ENCODE data around the gene NANOS1. TPM values are rescaled to one million over a fixed set of nuclear protein-coding genes. Genes with fewer than 3 reads are reported as not detected.
"Not testable (repeated sequence)": the region's sequence is repeated elsewhere in the genome, so short reads cannot be mapped to it uniquely, and the experiment has no call there.

The NANOS1 gene
- total RNA-seq, 1 experiment from 2014 or later = 6.2 TPM

DNA sequence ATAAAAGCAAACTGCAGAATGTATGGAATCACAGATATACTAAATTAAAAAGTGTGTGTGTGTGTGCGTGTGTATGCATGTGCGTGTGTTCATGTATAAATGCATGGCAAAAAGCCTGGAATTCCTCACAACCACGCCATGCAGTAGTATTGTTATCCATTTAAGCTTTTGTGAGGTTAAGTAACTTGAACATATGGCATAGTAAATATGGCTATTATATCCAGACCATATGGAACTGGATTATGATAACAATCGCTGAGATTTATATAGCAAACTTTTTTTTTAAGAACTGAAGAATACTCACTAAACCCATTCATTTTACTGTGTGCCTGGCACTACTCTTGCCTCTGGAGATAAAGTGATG is 22.3 kb upstream of the NANOS1 start:
- DNase-seq (ENCODE audit: low read depth) = no peak

- DNase-seq (ENCODE audit: low read depth) = peak; percentile 56
Observed at GRCh38 chr10:119020627-119020946, 8.9 kb upstream of the NANOS1 start.

DNA sequence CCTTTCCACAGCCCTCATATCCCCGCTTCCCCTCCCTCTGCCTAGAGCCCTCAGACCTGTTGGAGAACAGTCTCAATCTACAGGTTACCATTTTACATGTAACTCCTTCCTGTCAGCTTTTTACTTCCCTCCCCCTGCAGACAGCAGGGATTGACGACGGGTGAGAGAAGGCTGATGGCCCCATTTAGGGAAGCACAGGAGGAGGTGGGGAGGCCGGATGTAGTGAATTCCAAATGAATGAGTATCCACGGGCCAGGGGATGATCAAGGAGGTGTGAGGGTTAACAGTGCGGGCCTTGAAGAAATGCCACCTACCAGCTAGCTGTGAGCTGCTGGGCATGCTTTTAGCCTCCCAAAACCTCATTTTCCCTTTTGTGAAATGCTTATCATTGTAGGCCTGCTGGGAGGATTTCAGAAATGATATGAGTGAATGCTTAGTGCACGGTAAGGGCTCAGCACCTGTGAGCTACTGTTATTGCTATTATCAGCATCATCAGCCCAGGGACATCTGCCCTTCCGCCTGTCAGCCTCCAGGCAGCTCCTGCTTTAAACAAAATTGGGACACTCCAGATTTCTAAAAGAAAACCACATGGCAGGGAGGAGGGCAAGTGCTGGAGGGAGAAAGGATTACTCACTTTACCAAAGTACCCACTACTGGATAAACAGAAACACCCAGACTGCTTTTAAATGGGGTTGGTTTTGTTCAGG is 6.5 kb upstream of the NANOS1 start:
- peak; percentile 93 for DNase-seq (ENCODE audit: low read depth)

DNA sequence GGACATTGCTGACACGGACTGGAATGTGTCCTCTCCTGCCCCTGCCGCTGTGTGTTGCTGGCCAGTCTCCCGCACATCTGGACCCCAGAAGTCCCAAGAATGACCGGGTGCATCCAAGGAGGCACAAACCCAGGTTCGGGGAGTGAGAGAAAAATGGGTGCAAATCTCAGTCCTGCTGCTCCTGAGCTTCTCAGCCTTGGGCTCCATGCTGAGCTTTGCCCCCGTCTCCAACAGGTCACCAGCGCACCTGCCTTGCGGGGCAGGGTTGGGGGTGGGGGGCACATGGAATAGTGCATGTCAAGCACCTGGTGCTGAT is 6.0 kb upstream of the NANOS1 start:
- no peak for DNase-seq (ENCODE audit: low read depth)

DNA sequence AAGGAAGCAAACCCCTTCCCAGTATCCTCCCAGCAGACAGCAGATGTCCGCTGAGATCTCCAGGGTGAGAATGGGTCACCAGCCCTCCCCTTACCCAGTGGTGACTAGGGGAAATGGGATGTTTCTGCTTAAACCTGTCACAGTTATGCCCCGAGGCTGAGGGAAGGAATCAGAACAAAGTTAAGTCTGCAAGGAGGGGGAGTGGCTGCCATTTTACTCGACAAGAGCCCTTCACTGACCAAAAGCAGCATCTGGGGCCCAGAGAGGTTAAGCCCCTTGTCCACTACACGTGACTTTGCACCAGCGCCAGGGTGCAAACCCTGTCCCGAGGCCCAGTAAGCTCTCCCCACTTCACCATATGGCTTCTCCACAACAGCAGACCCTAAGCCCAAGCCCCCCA is 4.6 kb upstream of the NANOS1 start:
- peak; percentile 90 for DNase-seq (ENCODE audit: low read depth)

DNA sequence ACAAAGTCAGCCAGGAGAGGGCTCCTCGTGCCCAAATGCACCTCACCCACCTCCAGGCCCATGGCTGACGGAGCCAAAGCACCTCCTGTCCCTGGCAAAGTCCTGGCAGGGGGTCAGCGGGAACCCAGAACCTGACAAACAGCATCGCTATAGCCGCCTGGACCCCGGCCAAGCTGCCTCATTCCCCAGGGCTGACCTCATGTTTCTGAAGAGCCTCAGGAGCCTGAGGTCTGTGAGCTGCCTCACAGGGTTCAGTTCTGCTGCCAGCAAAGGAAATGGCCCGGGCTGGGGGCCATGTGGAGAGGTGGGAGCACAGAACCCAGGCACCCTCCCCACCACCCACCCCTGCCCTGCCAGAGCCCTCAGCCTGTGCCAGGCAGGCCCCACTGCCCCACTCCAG is 4.2 kb upstream of the NANOS1 start:
- DNase-seq (ENCODE audit: low read depth) = peak; percentile 94

GRCh38 chr10:119025776-119026175 is 3.7 kb upstream of the NANOS1 start:
- DNase-seq (ENCODE audit: low read depth) = peak; percentile 86

DNA sequence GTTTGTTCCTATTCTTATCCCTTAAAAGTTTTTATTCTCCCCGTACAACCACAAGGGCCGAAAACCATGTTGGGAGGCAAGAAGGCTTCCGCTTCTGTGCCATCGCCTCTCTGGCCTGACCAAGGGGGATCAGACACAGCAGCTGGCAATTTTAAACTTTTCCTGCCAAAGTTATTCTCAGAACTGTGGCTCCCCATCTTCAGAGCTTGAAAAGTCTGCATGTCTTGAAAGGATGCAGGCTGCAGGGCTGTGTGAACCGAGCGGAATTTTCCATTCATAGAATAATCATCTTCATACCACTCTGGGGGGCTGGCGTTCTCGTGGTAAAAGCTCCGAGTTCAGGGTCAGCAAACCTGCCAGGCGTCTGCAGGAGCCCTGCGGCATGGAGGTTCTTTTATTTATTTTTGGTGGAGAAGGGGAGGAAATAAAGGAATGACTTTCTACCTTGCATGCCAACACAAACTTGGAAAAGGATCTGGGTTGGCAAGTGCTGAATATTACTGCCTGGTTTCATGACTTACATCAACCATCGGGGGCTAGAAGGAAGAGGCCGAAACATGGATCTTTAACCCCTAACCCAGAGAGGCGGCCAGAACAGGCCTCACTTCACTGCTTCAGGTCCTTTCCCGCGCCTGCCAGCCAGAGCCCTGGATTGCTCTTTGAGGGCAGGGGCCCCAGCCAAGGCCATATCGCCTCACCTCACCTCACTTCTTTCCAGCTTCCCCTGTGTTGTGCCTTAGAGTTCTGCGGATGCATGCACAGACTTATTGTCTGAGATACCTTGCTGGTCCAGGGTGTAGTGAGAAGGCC is 3.0 kb upstream of the NANOS1 start:
- DNase-seq (ENCODE audit: low read depth) = peak; percentile 73

GRCh38 chr10:119028445-119028899 is 1.0 kb upstream of the NANOS1 start:
- not testable (repeated sequence) for DNase-seq (ENCODE audit: low read depth)

- peak; percentile 62 for DNase-seq (ENCODE audit: low read depth)
Observed at GRCh38 chr10:119028900-119029612, 458 bp upstream of the NANOS1 start.

- DNase-seq (ENCODE audit: low read depth) = peak; percentile 69
Observed at GRCh38 chr10:119030421-119031250, 1.1 kb downstream of the NANOS1 start.

DNA sequence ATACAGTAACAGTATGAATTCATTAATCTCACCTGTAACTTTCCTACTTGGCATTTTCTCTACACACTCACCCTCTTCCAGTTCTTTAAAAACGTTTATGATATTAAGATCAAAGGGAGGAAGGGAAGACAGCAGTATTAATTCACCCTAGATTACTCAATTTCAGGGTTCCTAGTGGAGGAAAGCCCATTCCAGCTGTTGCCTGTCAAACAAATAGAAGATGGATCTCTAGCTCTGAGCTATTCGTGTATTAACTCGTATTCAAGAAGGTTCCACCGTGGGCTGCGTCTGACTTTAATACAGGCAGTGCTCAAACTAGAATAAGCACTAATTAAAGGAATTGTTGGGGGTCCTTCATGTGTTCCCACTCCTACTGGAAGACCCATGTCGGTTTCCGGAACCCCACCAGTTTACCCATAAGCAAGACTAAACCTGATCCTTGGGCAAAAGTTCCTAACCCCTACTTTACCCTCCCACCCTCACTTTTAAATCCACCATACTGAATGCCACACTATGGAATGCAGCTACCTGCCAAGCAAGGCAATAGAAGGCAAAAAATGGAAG is 2.1 kb downstream of the NANOS1 start:
- DNase-seq (ENCODE audit: low read depth) = no peak

DNA sequence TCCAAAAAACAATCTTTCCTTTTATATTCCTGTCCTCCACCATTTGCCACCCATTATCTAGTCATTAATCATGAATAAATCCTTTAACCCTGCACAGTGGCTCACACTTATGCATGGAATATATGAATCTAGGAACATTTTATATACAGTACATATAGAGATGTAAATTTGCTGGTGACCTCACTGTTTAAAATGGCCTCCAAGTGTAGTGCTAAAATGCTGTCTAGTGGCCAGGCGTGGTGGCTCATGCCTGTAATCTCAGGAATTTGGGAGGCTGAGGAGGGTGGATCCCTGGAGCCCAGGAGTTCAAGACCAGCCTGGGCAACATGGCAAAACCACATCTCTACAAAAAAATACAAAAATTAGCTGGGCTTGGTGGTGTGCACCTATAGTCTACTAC is 9.6 kb downstream of the NANOS1 start:
- no peak for DNase-seq (ENCODE audit: low read depth)

- DNase-seq (ENCODE audit: low read depth) = no peak
Observed at GRCh38 chr10:119041326-119041725, 11.8 kb downstream of the NANOS1 start.

DNA sequence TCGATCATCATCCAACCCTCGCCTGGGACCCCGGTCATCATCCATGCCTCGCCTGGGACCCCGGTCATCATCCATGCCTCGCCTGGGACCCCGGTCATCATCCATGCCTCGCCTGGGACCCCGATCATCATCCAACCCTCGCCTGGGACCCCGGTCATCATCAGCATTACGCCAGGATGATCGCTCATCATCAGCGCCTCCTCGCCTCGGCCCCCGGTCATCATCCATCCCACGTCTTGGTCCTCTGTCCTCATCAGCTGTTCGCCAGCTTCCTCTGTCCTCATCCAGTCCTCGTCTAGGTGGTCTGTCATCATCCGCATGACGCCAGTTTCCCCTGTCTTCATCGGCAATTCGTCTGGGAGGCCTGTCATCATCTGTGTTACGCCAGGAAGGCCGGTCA is 12.7 kb downstream of the NANOS1 start:
- DNase-seq (ENCODE audit: low read depth) = no peak

DNA sequence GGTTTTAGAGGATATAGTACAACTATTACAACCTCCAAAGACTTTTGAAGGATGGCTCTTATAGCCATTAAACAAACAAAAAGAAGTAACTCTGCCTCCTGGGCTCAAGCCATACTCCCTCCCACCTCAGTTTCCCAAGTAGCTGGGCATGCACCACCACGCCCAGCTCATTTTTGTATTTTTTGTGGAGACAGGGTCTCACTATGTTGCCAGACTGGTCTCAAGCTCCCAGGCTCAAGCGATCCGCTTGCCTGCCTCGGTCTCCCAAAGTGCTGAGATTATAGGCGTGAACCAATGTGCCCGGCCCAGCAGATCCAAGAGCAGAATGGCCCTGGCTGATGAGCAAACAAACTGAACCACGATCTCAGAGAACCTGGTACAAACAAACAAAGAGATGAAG is 16.0 kb downstream of the NANOS1 start:
- no peak for DNase-seq (ENCODE audit: low read depth)

- no peak for DNase-seq (ENCODE audit: low read depth)
Observed at GRCh38 chr10:119049361-119049760, 19.8 kb downstream of the NANOS1 start.

- DNase-seq (ENCODE audit: low read depth) = no peak
Observed at GRCh38 chr10:119049777-119050176, 20.3 kb downstream of the NANOS1 start.

DNA sequence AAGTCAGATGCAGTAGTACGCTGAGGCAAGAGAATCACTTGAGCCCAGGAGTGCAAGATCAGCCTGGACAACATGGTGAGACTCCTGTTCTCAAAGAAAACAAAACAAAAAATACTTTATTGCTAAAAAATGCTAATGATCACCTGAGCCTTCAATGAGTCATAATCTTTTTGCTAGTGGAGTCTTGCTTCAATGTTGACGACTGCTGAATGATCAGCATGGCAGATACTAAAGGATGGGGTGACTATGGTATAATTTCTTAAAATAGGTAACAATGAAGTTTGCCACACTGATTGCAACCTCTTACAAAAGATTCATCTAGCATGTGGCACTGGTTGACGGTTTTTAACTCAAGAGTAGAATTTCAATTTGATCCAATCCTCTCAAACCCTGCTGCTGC is 22.3 kb downstream of the NANOS1 start:
- no peak for DNase-seq (ENCODE audit: low read depth)

DNA sequence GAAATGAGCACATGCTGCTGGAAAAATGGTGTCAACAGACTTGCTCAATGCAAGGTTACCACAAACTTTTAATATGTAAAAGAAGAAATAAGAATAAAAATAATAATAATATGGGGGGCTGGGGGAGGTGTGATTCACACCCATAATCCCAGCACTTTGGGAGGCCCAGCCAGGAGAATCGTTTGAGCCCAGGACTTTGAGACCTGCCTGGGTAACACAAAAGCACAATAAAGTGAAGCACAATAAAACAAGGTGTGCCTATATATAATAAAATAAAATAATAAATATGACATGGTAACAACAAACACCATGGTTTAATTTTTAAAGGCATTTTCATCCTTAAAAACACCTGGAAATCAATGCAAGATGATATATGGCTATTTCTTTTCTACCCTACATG is 26.0 kb downstream of the NANOS1 start:
- DNase-seq (ENCODE audit: low read depth) = no peak

- DNase-seq (ENCODE audit: low read depth) = no peak
Observed at GRCh38 chr10:119058010-119058409, 28.5 kb downstream of the NANOS1 start.

DNA sequence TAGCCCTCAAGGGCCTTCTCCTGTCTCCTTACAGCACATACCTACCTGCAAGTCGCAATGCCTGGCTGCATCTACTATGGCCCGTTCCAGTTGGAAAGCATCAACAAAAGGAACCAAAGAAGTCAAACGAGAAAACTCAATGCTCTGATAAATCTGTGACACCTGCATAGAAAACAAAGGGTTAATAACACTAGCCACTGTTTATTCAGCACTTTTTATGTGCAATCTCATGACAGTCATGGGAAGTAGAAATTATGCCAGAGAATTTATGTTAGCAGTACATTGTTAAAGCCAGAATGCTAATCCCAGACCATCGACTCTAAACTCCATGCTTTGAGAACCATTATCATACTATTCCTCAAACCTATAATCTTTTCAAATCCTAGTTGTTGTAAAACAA is 30.0 kb downstream of the NANOS1 start:
- DNase-seq (ENCODE audit: low read depth) = no peak

Data from M059J (cell line).